H1 (cell line): ENCODE measurements around the gene RRP1B. TPM values are rescaled to one million over a fixed set of nuclear protein-coding genes. Genes with fewer than 3 reads are reported as not detected.

ENCODE experiments used
- CTCF ChIA-PET: fragments of 300-600 bp; sonication (Branson Sonifier 250); formaldehyde crosslinking; loops from one replicate; lab custom pipeline; 2021; ENCODE audit not compliant: partially characterized antibody; lab: Charles Lee
- POLR2A ChIA-PET: fragments of 300-600 bp; sonication (Branson Sonifier 250); formaldehyde crosslinking; loops from one replicate; lab custom pipeline; 2021; ENCODE audit warnings: inconsistent platforms; ENCODE audit not compliant: partially characterized antibody; lab: Charles Lee
- DNase-seq, 2 experiments: peaks; one replicate each; pipeline versions ENCODE4 v3.0.0 to v3.0.0-alpha.2; 2010 to 2022; ENCODE audit warnings: low spot score in 2 of 2, low read depth in 1 of 2, mixed read lengths in 1 of 2
- FAIRE-seq: peaks from 2 replicates; lab custom pipeline; 2011; peaks lifted over from hg19 to GRCh38; lab: Jason Lieb, UNC
- H2AFZ ChIP-seq: 2 replicates; pipeline ENCODE4 v1.8.1; 2012; ENCODE audit warnings: low read length, inconsistent platforms
- H2AK5ac ChIP-seq: 2 replicates; pipeline ENCODE4 v1.6.1; 2013; ENCODE audit warnings: low read depth, low read length
- H2BK120ac ChIP-seq: replicated peaks from 2 replicates; pipeline ENCODE3; 2013; ENCODE audit warnings: low read depth, low read length, inconsistent platforms
- H2BK12ac ChIP-seq: 2 replicates; pipeline ENCODE4 v1.6.1; 2013; ENCODE audit warnings: low read depth, low read length
- H2BK15ac ChIP-seq: 2 replicates; pipeline ENCODE4 v1.6.1; 2013; ENCODE audit warnings: low read length
- H2BK20ac ChIP-seq: 2 replicates; pipeline ENCODE4 v1.6.1; 2013; ENCODE audit warnings: low read length
- H2BK5ac ChIP-seq: 2 replicates; pipeline ENCODE4 v1.6.1; 2013; ENCODE audit warnings: low read depth, low read length
- H3K14ac ChIP-seq: 2 replicates; pipeline ENCODE4 v1.6.1; 2013; ENCODE audit warnings: inconsistent platforms; ENCODE audit not compliant: insufficient read length
- H3K18ac ChIP-seq: 2 replicates; pipeline ENCODE4 v1.6.1; 2013; ENCODE audit warnings: low read length; ENCODE audit errors: extremely low read depth
- H3K23ac ChIP-seq: 2 replicates; pipeline ENCODE4 v1.6.1; 2013; ENCODE audit warnings: inconsistent platforms; ENCODE audit not compliant: insufficient read length
- H3K23me2 ChIP-seq: 2 replicates; pipeline ENCODE4 v1.6.1; 2013; ENCODE audit warnings: low read depth, low read length
- H3K27ac ChIP-seq: 2 replicates; pipeline ENCODE4 v1.6.1; 2011; ENCODE audit warnings: low read depth, low read length, inconsistent platforms
- H3K27me3 ChIP-seq, 4 experiments: replicated peaks in 1 of 4; 1 replicate in 1 of 4; 2 replicates in 3 of 4; pipeline versions ENCODE4 v1.6.1 to v1.8.1; 2011 to 2013; ENCODE audit warnings: low read length in 3 of 4, mild to moderate bottlenecking in 3 of 4, inconsistent platforms in 2 of 4, mixed read lengths in 2 of 4, moderate library complexity in 1 of 4; ENCODE audit not compliant: control insufficient read depth in 3 of 4, insufficient read depth in 3 of 4; ENCODE audit errors: extremely low read depth in 1 of 4
- H3K36me3 ChIP-seq, 4 experiments: 2 replicates each; pipeline versions ENCODE4 v1.6.1 to v1.8.1; 2011 to 2013; ENCODE audit warnings: mild to moderate bottlenecking in 4 of 4, low read length in 3 of 4, moderate library complexity in 2 of 4, control low read depth in 1 of 4, inconsistent platforms in 1 of 4; ENCODE audit not compliant: insufficient read depth in 4 of 4, control insufficient read depth in 2 of 4
- H3K4ac ChIP-seq: replicated peaks from 2 replicates; pipeline ENCODE3; 2013; ENCODE audit warnings: low read length, low read depth, mixed read lengths, inconsistent platforms; ENCODE audit not compliant: insufficient read length
- H3K4me1 ChIP-seq, 4 experiments: replicated peaks in 1 of 4; 1 replicate in 1 of 4; 2 replicates in 3 of 4; pipeline versions ENCODE4 v1.6.1 to v1.8.1; 2011 to 2013; ENCODE audit warnings: low read length in 3 of 4, inconsistent platforms in 2 of 4, mixed read lengths in 1 of 4; ENCODE audit not compliant: insufficient read depth in 4 of 4, control insufficient read depth in 3 of 4
- H3K4me2 ChIP-seq, 2 experiments: 2 replicates each; pipeline versions ENCODE4 v1.6.1 to v1.8.1; 2011 to 2013; ENCODE audit warnings: low read depth in 2 of 2, low read length in 2 of 2, control low read depth in 1 of 2, inconsistent platforms in 1 of 2, mild to moderate bottlenecking in 1 of 2; ENCODE audit not compliant: insufficient read depth in 1 of 2
- H3K4me3 ChIP-seq, 4 experiments: fragments of 200-600, 300-600 bp in 1 of 4; sonication (generic), shearing (Covaris generic), sonication (Bioruptor Twin) in 1 of 4; 2 replicates each; pipeline versions ENCODE4 v1.5.1 to v1.8.1; 2011 to 2016; ENCODE audit warnings: low read length in 4 of 4, low read depth in 3 of 4, control low read depth in 2 of 4, inconsistent platforms in 2 of 4, mild to moderate bottlenecking in 2 of 4, mixed read lengths in 1 of 4, moderate library complexity in 1 of 4; ENCODE audit not compliant: insufficient read depth in 2 of 4; ENCODE audit errors: extremely low read depth in 1 of 4
- H3K56ac ChIP-seq: replicated peaks from 2 replicates; pipeline ENCODE3; 2013; ENCODE audit warnings: low read depth, mild to moderate bottlenecking, mixed read lengths, low read length, inconsistent platforms; ENCODE audit not compliant: insufficient read length
- H3K79me1 ChIP-seq: 2 replicates; pipeline ENCODE4 v1.6.1; 2013; ENCODE audit warnings: low read depth, low read length, control low read depth
- H3K79me2 ChIP-seq, 2 experiments: 2 replicates each; pipeline versions ENCODE4 v1.6.1 to v1.8.1; 2012 to 2013; ENCODE audit warnings: low read length in 2 of 2, mild to moderate bottlenecking in 2 of 2, inconsistent platforms in 1 of 2; ENCODE audit not compliant: insufficient read depth in 2 of 2, control insufficient read depth in 1 of 2
- H3K9ac ChIP-seq, 4 experiments: replicated peaks in 1 of 4; 1 replicate in 1 of 4; 2 replicates in 3 of 4; pipeline versions ENCODE4 v1.6.1 to v1.8.1; 2011 to 2013; ENCODE audit warnings: low read depth in 3 of 4, low read length in 3 of 4, control low read depth in 2 of 4, mild to moderate bottlenecking in 2 of 4, moderate library complexity in 2 of 4, inconsistent platforms in 1 of 4; ENCODE audit errors: extremely low read depth in 1 of 4
- H3K9me3 ChIP-seq, 2 experiments: 2 replicates each; pipeline versions ENCODE4 v1.6.1 to v1.8.1; 2012 to 2013; ENCODE audit warnings: mild to moderate bottlenecking in 2 of 2, moderate library complexity in 2 of 2, control low read depth in 1 of 2, inconsistent platforms in 1 of 2, low read depth in 1 of 2, low read length in 1 of 2, mixed read lengths in 1 of 2; ENCODE audit not compliant: insufficient read depth in 2 of 2
- H4K20me1 ChIP-seq, 2 experiments: replicated peaks in 1 of 2; 2 replicates each; pipeline versions ENCODE3 to v1.8.1; 2011 to 2013; ENCODE audit warnings: inconsistent platforms in 2 of 2, low read length in 2 of 2, mild to moderate bottlenecking in 1 of 2; ENCODE audit not compliant: insufficient read depth in 2 of 2, control insufficient read depth in 1 of 2
- H4K5ac ChIP-seq: 2 replicates; pipeline ENCODE4 v1.6.1; 2013; ENCODE audit warnings: low read length, low read depth, mixed read lengths, inconsistent platforms; ENCODE audit not compliant: insufficient read length
- H4K8ac ChIP-seq: 2 replicates; pipeline ENCODE4 v1.8.0; 2013; ENCODE audit warnings: mild to moderate bottlenecking, moderate library complexity, low read length, inconsistent platforms; ENCODE audit not compliant: insufficient read depth; ENCODE audit errors: extremely low read depth
- H4K91ac ChIP-seq: replicated peaks from 2 replicates; pipeline ENCODE3; 2013; ENCODE audit warnings: low read length, mixed read lengths, inconsistent platforms; ENCODE audit not compliant: insufficient read length
- CBX8 ChIP-seq: fragments of 300-800, 300-1000 bp; sonication (generic); IDR thresholded peaks from 2 replicates; pipeline ENCODE4 v1.7.1; 2016; ENCODE audit warnings: low read depth, low read length, borderline replicate concordance
- CREB1 ChIP-seq: IDR thresholded peaks from 2 replicates; pipeline ENCODE4 v1.6.1; 2012; ENCODE audit warnings: inconsistent platforms
- EZH2 ChIP-seq: fragments of 200-600 bp; sonication (generic); IDR thresholded peaks from 2 replicates; pipeline ENCODE4 v1.7.1; 2012; ENCODE audit warnings: low read depth, mild to moderate bottlenecking, moderate library complexity, low read length, inconsistent platforms; ENCODE audit not compliant: severe bottlenecking
- FOSL1 ChIP-seq: IDR thresholded peaks from 2 replicates; pipeline ENCODE4 v1.6.1; 2011; ENCODE audit warnings: mild to moderate bottlenecking, low read depth, low read length, moderate library complexity; ENCODE audit not compliant: insufficient read depth
- NRF1 ChIP-seq: IDR thresholded peaks from 2 replicates; pipeline ENCODE4 v1.6.1; 2011; ENCODE audit warnings: mild to moderate bottlenecking, low read depth, low read length, improper control_type of control experiment
- RAD21 ChIP-seq, 2 experiments: IDR thresholded peaks in 1 of 2; conservative IDR thresholded peaks in 1 of 2; 2 replicates each; pipeline ENCODE4 v1.6.1; 2011; ENCODE audit warnings: low read depth in 2 of 2, low read length in 2 of 2, improper control_type of control experiment in 1 of 2, inconsistent platforms in 1 of 2, mild to moderate bottlenecking in 1 of 2, moderate library complexity in 1 of 2
- RBBP5 ChIP-seq: IDR thresholded peaks from 2 replicates; pipeline ENCODE4 v1.7.1; 2012; ENCODE audit warnings: low read depth, mild to moderate bottlenecking, inconsistent platforms, low read length, moderate library complexity, borderline replicate concordance
- RNF2 ChIP-seq: fragments of 200-900, 300-1000 bp; sonication (generic); IDR thresholded peaks from 2 replicates; pipeline ENCODE4 v1.7.1; 2016; ENCODE audit warnings: borderline replicate concordance, low read depth, mild to moderate bottlenecking, antibody characterized with exemption, low read length; ENCODE audit not compliant: poor library complexity, severe bottlenecking; ENCODE audit errors: missing control alignments
- TAF1 ChIP-seq: IDR thresholded peaks from 2 replicates; pipeline ENCODE4 v1.6.1; 2011; ENCODE audit warnings: mild to moderate bottlenecking, low read depth, low read length
- TEAD4 ChIP-seq: IDR thresholded peaks from 2 replicates; pipeline ENCODE4 v1.6.1; 2012; ENCODE audit warnings: low read depth, low read length, inconsistent platforms, mixed read lengths
- WGBS, 2 experiments: shearing (Covaris generic) in 1 of 2; methylation state at CpG; one replicate each; pipeline versions ENCODE4 v1.1.6 to v1.1.7; 2013 to 2015; ENCODE audit warnings: low lambda C conversion rate in 2 of 2, mixed read lengths in 2 of 2, inconsistent platforms in 1 of 2, low coverage in 1 of 2, missing lambda C conversion rate in 1 of 2; ENCODE audit not compliant: insufficient replicate concordance in 2 of 2, insufficient coverage in 1 of 2, insufficient read length in 1 of 2; ENCODE audit errors: extremely low coverage in 1 of 2, missing lambda C conversion rate in 1 of 2; 5-methylcytosine and 5-hydroxymethylcytosine counted together
- polyA plus RNA-seq, 7 experiments: library from polyadenylated mRNA; depleted of rRNA in 3 of 7; stranded (reverse) in 5 of 7; unstranded in 2 of 7; fragments of >200 nt in 5 of 7; fragments of 200-250 nt in 2 of 7; gene quantifications; 1 replicate in 5 of 7; 2 replicates in 1 of 7; 4 replicates in 1 of 7; pipeline versions ENCODE4 v1.2.1 to v1.2.3, GENCODE V29; 2011 to 2013; ENCODE audit warnings: missing spikeins in 2 of 7, mixed read lengths in 2 of 7
- total RNA-seq: library from RNA; stranded (reverse); fragmentation: NEBNext Ultra II Directional; extraction: Animal tissue kit (Norgen Biotek cat#: 25700); gene quantifications from 2 replicates; pipeline ENCODE4 v1.2.1, GENCODE V29; 2021
- TF ChIP-seq, protein P1 (sequence below): IDR thresholded peaks from 2 replicates; pipeline ENCODE4 v1.6.1; 2012; ENCODE audit warnings: low read length, inconsistent platforms

The RRP1B gene
- total and polyA plus RNA-seq, 2 of the 8 experiments (the other 6 are each of a cell fraction or from before 2014, with no cell fraction given): 25.8 to 97.3 TPM

DNA sequence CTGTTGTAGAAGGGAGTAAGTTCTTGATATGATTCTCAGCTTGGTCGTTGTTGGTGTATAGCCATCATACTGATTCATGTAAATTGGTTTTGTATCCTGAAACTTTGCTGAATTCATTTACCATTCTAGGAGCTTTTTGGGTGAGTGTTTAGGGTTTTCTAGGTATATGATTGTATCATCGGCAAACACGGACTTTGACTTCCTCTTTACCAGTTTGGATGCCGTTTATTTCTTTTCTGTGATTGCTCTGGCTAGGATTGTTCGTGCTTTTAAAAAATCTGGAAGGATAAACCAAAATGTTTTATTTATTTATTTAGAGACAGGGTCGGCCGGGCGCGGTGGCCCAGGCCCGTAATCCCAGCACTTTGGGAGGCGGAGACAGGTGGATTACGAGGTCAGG, 20.6 kb downstream of the RRP1B start:
- no peak overlapping the region for H2BK20ac ChIP-seq
- no peak overlapping the region for H3K56ac ChIP-seq
- no peaks in the 10 kb centered on the region; the same call in 1 of the 2 replicates for H3K79me1 ChIP-seq
- ChIA-PET CTCF (no interaction called here), POLR2A (no interaction called here)
- H3K23me2 ChIP-seq: no peaks in the 10 kb centered on the region
- FAIRE-seq (no peak), DNase-seq (no peak)
- H3K4ac ChIP-seq: no peak overlapping the region
- no peak overlapping the region for H2AK5ac ChIP-seq
- H2BK120ac ChIP-seq: no peak overlapping the region
- no peak overlapping the region for H3K4me2 ChIP-seq
- H3K18ac ChIP-seq: no peak overlapping the region
- peaks cover 0 to 42% of the 10 kb centered on the region in 2 experiments; a peak in 2 of 4 replicates for H3K79me2 ChIP-seq
- peaks cover 30 to 66% (median 44%) of the 10 kb centered on the region in 4 experiments for H3K36me3 ChIP-seq
- H4K5ac ChIP-seq: no peak overlapping the region
- no peaks in the 10 kb centered on the region for H3K27me3 ChIP-seq
- peaks cover 2 to 6% of the 10 kb centered on the region in 2 experiments for H4K20me1 ChIP-seq
- no peaks in the 10 kb centered on the region for H3K9me3 ChIP-seq
- no peak overlapping the region for H3K4me3 ChIP-seq
- no peak overlapping the region for H3K14ac ChIP-seq
- H3K9ac ChIP-seq: no peak overlapping the region
- H3K4me1 ChIP-seq: no peaks in the 10 kb centered on the region
- no peak overlapping the region for H4K8ac ChIP-seq
- no peak overlapping the region for H3K27ac ChIP-seq
- no peak overlapping the region for H3K23ac ChIP-seq
- WGBS, 2 experiments: 94% methylated on average over 12 of the region's 12 CpGs; no CpG with 5 or more reads in 1 of the 2 experiments
- no peak overlapping the region for H2AFZ ChIP-seq
- H2BK12ac ChIP-seq: no peak overlapping the region
- H2BK5ac ChIP-seq: no peak overlapping the region
- H4K91ac ChIP-seq: no peak overlapping the region
- no peak overlapping the region for H2BK15ac ChIP-seq
- TF ChIP-seq, protein P1, sequence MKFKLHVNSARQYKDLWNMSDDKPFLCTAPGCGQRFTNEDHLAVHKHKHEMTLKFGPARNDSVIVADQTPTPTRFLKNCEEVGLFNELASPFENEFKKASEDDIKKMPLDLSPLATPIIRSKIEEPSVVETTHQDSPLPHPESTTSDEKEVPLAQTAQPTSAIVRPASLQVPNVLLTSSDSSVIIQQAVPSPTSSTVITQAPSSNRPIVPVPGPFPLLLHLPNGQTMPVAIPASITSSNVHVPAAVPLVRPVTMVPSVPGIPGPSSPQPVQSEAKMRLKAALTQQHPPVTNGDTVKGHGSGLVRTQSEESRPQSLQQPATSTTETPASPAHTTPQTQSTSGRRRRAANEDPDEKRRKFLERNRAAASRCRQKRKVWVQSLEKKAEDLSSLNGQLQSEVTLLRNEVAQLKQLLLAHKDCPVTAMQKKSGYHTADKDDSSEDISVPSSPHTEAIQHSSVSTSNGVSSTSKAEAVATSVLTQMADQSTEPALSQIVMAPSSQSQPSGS: no peak
- TF ChIP-seq FOSL1 (no peak), RBBP5 (no peak), CREB1 (no peak), NRF1 (no peak), RAD21 (IDR thresholded peaks at IDR 0.05 in 1 of 2, conservative IDR thresholded peaks at IDR 0.05 in 1 of 2; ENCODE audit: low read depth in 2 of 2, low read length in 2 of 2) (no peak), TEAD4 (no peak), RNF2 (no peak), TAF1 (no peak), EZH2 (no peak), CBX8 (no peak)
